ENCODE data around the gene TSR3. TPM values are rescaled to one million over a fixed set of nuclear protein-coding genes. Genes with fewer than 3 reads are reported as not detected.
A peak's percentile ranks its signal among the peaks of the same experiment; 100 is the strongest.

TSR3 gene
- total and polyA plus RNA-seq, 9 donors: 6.3 to 74.6 (median 40.7) TPM

DNA sequence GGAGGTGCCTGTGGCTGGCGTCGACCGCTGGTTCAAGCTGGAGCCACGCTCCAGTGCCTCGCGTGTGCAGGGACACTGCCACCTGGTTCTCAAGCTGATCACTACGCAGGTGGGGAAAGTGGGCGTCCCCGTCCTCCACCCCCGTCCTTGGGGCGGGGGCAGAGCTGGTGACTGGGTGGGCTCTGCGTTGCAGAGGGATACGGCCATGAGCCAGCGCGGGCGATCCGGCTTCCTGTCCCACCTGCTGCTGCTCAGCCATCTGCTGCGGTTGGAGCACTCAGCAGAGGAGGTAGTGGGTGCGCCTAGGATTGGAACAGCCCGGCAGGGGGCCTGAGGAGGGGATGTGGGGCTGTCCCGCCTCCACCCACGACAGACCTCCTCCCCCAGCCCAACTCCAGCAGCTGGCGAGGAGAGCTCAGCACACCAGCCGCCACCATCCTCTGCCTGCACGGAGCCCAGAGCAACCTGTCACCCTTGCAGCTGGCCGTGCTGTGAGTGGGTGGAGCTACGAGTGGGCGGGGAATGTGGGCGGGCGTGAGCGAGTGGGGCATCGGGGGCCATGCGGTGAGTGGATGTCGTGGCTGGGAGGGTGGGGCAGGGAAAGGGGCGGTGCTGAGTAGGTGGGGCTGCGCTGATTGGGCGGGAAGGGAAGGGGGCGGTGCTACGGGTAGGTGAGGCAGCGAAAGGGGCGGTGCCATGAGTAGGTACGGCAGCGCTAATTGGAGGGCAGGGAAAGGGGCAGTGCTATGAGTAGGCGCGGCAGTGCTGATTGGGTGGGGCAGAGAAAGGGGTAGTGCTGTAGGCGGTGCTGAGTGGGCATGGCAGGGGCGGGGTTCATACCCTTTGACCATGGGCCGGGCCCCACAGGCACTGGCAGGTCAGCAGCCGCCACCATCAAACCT, 8.9 kb downstream of the TSR3 start:
- Histone ChIP-seq H3K9me3 (no peaks in the 10 kb centered on the region), H3K36me3 (no peaks in the 10 kb centered on the region), H3K27ac (no peak overlapping the region), H3K4me3 (no peak overlapping the region), H3K4me1 (ENCODE audit: insufficient read depth) (peaks cover 3% of the 10 kb centered on the region), H3K27me3 (no peaks in the 10 kb centered on the region)
- WGBS, 3 donors: 3 to 7% (median 3%) methylated on average over 47 to 49 of the region's 49 CpGs
- TF ChIP-seq, protein P1, sequence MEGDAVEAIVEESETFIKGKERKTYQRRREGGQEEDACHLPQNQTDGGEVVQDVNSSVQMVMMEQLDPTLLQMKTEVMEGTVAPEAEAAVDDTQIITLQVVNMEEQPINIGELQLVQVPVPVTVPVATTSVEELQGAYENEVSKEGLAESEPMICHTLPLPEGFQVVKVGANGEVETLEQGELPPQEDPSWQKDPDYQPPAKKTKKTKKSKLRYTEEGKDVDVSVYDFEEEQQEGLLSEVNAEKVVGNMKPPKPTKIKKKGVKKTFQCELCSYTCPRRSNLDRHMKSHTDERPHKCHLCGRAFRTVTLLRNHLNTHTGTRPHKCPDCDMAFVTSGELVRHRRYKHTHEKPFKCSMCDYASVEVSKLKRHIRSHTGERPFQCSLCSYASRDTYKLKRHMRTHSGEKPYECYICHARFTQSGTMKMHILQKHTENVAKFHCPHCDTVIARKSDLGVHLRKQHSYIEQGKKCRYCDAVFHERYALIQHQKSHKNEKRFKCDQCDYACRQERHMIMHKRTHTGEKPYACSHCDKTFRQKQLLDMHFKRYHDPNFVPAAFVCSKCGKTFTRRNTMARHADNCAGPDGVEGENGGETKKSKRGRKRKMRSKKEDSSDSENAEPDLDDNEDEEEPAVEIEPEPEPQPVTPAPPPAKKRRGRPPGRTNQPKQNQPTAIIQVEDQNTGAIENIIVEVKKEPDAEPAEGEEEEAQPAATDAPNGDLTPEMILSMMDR (IDR thresholded peaks at IDR 0.05): no peak
- intact Hi-C loops (cut with DNase I): no loop called here
- peak; percentile 47 to 75 (median 68) for DNase-seq

DNA sequence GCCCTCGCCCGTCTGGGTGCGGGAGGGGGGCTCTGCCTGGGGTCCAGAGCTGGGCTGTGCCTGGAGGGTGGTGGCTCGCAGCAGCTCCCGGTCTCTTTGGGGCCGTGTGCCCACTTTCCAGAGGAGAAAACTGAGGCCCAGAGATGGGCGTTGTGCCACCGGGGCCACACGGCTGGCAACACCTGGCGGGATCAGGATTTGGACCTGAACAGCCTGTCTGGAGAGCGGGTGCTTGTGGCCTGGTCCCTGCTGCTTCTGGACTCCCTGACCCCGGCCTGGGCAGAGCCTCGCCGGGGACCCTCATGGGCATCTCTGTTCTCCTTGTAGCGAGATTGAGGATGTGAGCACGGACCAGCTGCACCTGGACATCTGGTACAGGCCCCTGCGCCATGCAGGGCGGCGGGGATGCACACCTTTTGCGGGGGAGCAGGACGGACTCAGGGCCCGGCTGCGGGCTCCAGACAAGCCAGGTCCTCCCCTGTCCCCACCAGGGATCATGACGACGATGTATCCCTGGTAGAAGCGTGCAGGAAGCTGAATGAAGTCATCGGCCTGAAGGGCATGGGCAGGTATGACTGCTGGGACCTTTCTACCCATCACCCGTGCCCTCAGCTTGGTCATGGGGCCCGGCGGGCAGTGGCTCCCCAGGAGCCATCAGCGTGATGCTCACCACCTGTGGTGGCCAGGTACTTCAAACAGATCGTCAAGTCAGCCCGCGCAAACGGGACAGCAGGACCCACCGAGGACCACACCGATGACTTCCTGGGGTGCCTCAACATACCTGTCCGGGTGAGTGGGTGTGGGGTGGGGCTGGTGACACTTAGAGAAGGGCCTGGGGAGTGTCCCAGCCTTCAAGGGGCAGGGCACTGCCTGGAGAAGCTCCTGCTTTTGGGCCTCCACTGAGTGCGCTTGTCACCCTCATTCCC, 9.9 kb downstream of the TSR3 start:
- Histone ChIP-seq H3K27ac (no peak overlapping the region), H3K4me3 (no peak overlapping the region), H3K36me3 (no peaks in the 10 kb centered on the region), H3K4me1 (ENCODE audit: insufficient read depth) (peaks cover 3% of the 10 kb centered on the region), H3K9me3 (no peaks in the 10 kb centered on the region), H3K27me3 (no peaks in the 10 kb centered on the region)
- no peak for DNase-seq
- TF ChIP-seq, protein P1 (IDR thresholded peaks at IDR 0.05): no peak
- no peak for TF ChIP-seq EP300 (IDR thresholded peaks at IDR 0.05)
- TF ChIP-seq POLR2A (IDR thresholded peaks at IDR 0.05): no peak
- 80 to 84% (median 84%) methylated on average over 39 of the region's 39 CpGs for WGBS, 3 donors
- intact Hi-C loops (cut with DNase I): no loop called here

DNA sequence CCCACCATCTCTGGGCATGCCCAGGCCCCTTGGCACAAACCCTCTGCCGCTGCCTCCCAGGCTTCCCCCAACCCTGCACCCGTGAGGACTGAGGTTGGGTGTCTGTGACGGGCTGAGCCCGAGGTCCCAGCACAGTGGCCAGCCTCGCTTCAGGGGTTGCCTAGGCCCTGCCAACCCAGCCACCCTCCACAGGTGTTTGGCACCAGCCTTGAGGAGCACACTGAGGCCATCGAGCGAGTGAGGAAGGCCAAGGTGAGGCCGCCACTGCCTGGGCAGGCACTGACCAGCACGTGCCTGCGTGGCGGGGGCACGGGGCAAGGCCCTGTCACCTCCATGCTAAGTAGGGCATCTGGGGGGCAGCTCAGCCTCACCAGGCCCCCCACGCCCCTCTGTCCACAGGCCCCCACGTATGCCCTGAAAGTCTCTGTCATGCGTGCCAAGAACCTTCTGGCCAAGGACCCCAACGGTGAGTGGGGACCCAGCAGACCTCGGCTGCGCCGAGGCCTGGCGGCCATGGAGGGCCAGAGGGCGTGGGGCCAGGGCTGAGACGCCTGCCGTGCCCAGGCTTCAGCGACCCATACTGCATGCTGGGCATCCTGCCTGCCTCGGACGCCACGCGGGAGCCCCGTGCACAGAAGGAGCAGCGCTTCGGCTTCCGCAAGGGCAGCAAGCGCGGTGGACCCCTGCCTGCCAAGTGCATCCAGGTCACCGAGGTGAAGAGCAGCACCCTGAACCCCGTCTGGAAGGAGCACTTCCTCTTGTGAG, 10.8 kb downstream of the TSR3 start:
- no peak overlapping the region for H3K27ac ChIP-seq
- no peak overlapping the region for H3K4me3 ChIP-seq
- peaks cover 3% of the 10 kb centered on the region for H3K4me1 ChIP-seq (ENCODE audit: insufficient read depth)
- H3K36me3 ChIP-seq: no peaks in the 10 kb centered on the region
- H3K27me3 ChIP-seq: no peaks in the 10 kb centered on the region
- TF ChIP-seq, protein P1 (IDR thresholded peaks at IDR 0.05): no peak
- TF ChIP-seq EP300 (IDR thresholded peaks at IDR 0.05): no peak
- no peak for TF ChIP-seq POLR2A (IDR thresholded peaks at IDR 0.05)
- DNase-seq: no peak
- intact Hi-C loops (cut with DNase I): no loop called here
- WGBS, 3 donors: 73 to 76% (median 73%) methylated on average over 36 of the region's 36 CpGs
- no peaks in the 10 kb centered on the region for H3K9me3 ChIP-seq

Measured in ovary (tissue), 9 donors.